Renal pelvis (tissue), 4 donors: ENCODE results near the gene BTK. TPM values are rescaled to one million over a fixed set of nuclear protein-coding genes. Genes with fewer than 3 reads are reported as not detected.

Experiments
- DNase-seq: peaks from one replicate; pipeline ENCODE4 v3.0.0-alpha.2; 2013
- polyA plus RNA-seq, 3 donors: library from polyadenylated mRNA; unstranded; fragments of 120-200 nt; gene quantifications; one replicate each; pipeline ENCODE4 v1.2.1, GENCODE V29; 2013; ENCODE audit not compliant: insufficient read length in 3 of 3

BTK gene
- polyA plus RNA-seq, 3 donors: 2.0 to 3.0 (median 2.2) TPM

GRCh38 chrX:101395789-101396188 is 9.8 kb upstream of the BTK start:
- DNase-seq: no peak

DNA sequence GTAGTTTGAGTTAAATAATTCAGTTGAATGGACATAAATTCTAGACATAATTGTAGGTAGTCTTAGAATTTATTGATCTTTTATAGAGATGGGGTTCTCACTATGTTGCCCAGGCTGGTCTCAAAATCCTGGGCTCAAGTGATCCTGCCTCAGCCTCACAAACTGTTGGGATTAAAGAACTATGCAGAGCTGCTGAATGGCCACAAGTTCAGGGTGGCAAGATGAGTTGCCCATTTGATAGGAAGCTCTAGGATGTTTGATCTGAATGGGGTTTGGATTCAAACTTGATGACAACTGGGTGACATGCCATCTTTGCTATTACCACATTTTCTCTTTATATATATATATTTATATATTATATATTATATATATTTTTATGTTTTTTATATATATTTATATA is 8.4 kb upstream of the BTK start:
- DNase-seq: no peak

DNA sequence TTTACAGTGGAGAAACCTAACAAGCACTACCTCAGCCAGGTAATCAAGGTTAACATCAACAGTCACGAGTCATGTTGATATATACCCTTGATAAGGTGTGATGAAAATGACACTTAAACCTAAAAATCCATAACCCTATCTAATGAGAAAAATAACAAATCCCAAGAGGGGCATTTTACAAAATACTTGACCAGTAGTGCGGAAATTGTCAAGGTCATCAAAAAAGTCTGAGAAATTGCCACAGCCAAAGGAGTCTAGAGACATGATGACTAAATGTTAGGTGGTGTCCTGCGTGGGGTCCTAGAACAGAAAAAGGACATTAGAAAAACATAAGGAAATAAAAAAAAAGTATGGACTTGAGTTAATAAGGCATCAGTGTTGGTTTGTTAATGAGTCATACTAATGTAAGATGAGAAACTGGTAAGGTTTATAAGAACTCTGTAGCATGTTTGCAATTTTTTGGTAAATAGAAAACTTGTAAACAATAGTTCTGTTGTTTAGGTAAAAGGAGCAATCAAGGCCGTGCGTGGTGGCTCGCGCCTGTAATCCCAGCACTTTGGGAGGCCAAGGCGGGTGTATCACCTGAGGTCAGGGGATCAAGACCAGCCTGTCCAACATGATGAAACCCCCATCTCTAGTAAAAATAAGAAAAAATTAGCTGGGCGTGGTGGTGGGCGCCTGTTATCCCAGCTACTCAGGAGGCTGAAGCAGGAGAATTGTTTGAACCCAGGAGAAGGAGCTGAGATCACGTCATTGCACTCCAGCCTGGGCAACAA is 7.7 kb upstream of the BTK start:
- no peak for DNase-seq

DNA sequence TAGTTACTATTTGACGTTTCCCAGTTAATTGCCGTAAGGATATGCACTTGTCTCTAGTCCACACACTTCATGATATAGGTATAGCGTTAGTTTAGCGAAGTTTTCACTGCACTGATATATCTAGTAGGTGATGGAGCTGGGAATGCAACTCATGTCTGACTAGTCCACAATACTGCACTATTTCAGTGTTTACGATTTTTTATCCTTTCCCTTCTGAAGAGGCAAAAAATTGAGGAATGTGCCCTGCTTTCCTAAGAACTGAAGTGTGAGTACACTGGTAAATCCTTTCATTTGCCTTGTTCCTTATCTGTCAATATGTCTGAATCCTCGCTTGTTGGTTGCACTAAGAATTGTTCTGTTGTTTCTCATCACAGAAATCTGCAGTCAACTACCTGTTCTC is 5.8 kb upstream of the BTK start:
- DNase-seq: no peak

- DNase-seq: peak; percentile 88
Observed at GRCh38 chrX:101390664-101391525, 4.9 kb upstream of the BTK start, which contains the start of gene RPL36A. Gene RPL36A (plus strand): TSS chrX:101391011. CDS start chrX:101391044, 33 bp downstream.

- no peak for DNase-seq
Observed at GRCh38 chrX:101388604-101389003, 2.6 kb upstream of the BTK start.

DNA sequence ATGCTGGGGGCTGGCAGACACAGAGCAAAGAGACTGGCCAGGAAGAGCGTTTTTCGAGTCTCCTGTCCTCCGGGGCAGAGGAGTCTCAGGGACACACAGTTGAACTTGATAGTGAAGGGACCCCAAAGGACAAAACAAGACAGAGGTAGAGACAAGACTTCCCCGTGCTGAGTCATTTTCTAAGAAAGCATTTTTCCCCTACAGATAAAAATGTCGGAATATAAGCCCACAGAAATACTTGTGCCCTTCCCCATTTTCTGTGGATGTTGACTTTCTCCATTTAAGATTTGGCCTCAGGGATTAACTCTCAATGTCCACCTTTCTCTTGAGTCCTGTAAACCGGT is 523 bp upstream of the BTK start:
- no peak for DNase-seq

- no peak for DNase-seq
Observed at GRCh38 chrX:101385026-101385684, 836 bp downstream of the BTK start.

- peak; percentile 30 for DNase-seq
Observed at GRCh38 chrX:101383679-101384205, 2.2 kb downstream of the BTK start.

DNA sequence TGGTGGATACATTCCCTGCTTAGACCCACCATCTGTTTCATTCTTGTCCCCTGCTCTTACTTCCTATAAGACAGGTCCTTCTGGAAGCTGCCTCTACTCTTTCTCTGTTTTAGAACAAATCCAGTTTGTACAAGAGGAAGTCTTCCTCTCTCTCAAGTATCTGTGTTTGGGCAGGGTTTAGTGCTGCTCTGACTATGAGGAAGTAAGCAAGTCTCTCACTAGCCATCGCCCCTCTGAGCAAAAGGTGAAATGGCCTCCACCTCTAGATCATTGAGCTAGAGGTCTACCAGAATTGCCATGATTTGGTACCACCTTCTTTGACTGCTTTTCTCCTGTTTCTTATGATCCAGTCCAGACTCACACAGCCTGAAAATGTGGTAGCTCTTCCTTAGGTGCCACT is 8.4 kb downstream of the BTK start:
- DNase-seq: no peak

DNA sequence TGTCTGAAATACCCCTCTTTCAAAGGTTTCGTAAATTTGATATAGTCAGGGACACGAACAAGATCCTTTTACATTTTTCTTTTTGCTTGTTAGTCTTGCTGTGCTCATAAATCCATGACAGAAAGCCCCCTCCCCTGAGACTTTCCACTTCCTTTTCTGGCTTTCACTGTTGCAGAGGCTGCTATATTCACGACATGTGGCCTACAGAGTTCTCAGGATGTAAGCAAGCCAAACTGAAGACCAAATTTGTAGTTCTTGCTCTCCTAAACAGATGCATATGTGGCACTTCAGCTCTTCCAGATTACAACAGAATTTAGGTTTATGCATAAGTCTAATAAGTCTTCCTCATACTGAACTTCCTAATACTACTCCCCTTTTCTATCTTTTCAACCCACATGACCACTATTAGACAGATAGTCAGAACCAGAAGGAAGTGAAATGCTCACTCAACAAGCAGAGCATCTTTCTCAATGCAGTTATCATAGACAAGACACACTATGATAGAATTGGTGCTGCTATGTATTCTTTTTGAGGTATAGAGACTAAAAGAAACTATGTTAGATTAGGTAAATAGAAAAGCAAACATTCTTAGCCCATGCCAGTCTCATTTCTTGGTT is 15.0 kb downstream of the BTK start:
- no peak for DNase-seq

- DNase-seq: no peak
Observed at GRCh38 chrX:101369687-101370086, 16.3 kb downstream of the BTK start.

- DNase-seq: no peak
Observed at GRCh38 chrX:101368800-101369199, 17.2 kb downstream of the BTK start.

DNA sequence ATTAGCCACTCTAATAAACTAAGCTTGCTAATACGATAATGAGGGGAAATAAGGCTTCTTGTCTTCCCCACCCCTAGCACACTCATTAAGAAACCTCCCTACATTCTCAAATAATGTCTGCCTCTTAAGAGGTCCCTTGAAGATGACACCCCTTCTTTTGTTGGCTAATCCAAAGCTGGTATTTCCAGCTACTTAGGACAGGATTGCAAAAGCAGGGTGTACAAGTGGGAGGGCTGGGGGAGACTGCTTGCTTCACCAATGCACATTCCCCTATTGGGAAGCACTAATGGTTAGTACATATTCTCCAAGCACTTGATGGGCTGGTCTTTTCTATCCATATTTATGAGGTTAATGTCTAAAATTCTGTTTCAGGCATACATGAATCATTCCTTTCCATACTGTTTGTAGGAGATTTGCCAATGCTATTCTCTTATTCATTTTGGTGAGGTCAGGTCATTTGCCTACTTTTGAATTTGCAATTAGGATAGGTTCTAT is 20.6 kb downstream of the BTK start:
- DNase-seq: no peak

DNA sequence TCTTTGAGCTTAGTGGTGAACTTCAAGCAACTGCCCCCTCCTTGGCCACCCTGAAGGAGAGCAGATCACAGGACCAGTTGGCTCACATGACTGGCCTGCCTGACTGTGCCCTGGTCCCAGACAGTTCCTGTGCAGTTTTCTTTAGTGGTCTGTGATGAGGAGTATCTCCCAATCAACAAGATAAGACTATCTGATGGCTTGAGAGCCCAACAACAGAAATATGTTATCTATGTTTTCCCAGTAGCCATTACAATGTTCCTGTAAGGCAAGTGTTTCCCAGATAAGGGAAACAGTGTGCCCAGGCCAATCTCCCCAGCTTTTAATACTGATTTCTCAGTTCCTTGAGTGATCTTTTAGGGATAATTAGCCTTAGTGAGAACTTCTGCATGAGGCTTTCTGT is 23.2 kb downstream of the BTK start:
- no peak for DNase-seq

- DNase-seq: no peak
Observed at GRCh38 chrX:101362116-101362515, 23.9 kb downstream of the BTK start.

DNA sequence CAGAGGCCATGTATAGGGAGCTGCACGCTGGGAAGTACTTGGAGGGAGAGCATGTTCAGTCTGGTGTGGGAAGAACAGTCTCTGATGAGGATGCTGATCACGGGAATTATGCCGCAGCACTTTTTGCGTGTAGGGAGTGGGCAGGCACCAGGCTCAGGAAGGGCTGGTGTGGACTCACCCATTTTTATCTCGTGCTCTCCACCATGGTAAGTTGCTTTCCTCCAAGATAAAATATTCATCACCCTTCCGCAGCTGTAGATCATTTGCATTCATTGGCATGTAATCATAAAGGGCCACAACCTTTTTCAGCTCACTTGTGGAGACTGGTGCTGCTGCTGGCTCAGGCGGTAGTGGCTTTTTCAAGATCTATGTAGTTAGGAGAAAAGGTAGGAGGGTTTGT is 25.6 kb downstream of the BTK start:
- DNase-seq: no peak

- DNase-seq: no peak
Observed at GRCh38 chrX:101359966-101360365, 26.0 kb downstream of the BTK start.

DNA sequence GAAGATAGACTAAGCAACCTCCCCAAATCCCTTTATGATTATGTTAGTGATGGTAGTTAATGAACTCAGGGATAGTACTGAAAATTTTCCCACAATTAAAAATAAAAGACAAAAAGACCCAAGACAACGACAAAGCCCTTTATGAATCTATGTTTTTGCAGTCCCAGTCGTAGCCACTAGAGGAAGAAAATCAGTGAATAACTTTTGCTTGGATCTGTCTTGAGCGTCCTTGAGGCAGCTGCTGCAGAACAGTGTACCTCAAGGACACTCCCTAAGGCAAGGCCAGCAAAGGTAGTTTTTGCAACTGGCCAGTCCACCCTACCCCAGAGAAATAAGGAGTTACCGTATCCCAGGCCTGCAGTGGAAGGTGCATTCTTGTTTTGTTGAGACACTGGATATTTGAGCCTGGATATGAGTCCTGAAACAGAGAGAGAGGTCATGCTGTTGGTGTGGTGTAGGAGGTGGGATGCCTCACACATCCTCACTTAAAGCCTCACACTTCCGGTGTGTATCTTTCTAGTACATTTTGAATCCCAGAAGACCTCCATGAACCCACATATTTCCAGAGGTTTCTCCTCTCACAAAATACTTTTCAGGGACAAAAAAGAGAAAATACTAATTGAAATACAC is 28.7 kb downstream of the BTK start:
- no peak for DNase-seq

DNA sequence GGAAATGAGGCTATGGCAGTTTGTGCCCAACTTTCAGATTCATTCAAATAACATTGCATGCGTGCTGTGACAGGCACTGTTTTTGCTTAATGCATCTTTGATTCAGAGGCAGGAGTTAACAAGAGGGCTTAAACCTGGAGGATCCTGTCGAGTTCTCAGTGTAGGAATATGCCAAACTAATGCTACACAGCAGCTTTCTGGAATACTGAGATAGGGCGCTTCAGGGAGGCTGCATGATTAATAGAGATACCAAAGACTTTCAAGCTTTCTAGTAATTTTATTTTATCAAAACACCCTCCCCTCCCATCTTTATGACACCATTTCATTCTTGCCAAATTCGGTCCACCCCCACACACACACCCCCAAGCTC is 36.8 kb downstream of the BTK start:
- DNase-seq: no peak

DNA sequence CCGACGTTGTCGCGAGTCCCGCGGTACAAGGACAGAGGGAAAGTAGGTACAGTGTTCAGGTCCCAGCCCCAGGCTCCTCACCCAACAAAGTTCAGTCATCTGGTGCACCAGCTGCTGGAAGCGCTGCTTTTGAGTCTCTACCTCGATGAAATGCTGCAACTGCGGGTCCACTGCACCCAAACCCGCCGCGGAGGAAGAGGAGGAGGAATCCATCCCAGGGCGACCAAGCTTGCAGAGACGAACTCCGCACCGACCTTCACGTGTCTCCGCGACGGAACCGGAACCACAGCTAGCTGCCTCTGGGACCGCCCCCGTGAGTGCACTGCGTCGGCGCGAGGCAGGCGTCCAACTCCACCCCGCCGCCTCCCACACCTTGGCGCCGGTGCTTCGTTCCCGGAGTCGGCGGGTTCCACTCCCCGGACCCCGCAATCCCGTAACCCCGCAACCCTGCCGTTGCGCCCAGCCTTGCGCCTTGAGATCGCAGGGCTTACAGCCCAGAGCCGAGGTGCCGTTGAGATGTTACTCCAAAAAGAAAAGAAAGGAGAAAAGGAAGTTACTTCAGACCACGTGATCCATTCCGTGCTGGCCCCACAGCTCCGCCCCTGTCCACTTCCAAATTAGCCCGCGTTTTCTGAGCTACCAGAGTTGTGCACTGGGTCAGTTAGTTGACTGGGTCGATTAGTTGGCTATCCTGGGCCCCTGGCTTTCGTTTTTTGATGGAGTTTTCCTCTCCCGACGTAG is 37.4 kb downstream of the BTK start, which contains the start of gene TIMM8A:
TSS of gene TIMM8A (minus strand) at position 291 of the 741 bp plus-strand sequence. CDS start at position 213, 78 bp downstream.
- peak; percentile 66 for DNase-seq
